Transverse colon (tissue), 4 donors: ENCODE results near the gene AWAT2. TPM values are rescaled to one million over a fixed set of nuclear protein-coding genes. Genes with fewer than 3 reads are reported as not detected.

ENCODE experiments used
- DNase-seq: peaks from one replicate; pipeline ENCODE4 v3.0.0-alpha.2; 2019
- H3K27ac ChIP-seq, 4 donors: fragments of 200-600 bp; sonication (generic); 2 replicates each; pipeline ENCODE4 v1.5.1; 2016 to 2018; ENCODE audit warnings: inconsistent platforms in 4 of 4
- H3K27me3 ChIP-seq: fragments of 200-600 bp; sonication (generic); 2 replicates; pipeline ENCODE4 v1.5.1; 2017; ENCODE audit warnings: inconsistent platforms
- H3K36me3 ChIP-seq, 4 donors: fragments of 200-600 bp; sonication (generic); 2 replicates each; pipeline ENCODE4 v1.5.1; 2017 to 2019; ENCODE audit warnings: inconsistent platforms in 4 of 4
- H3K4me1 ChIP-seq, 4 donors: fragments of 200-600 bp; sonication (generic); 2 replicates each; pipeline ENCODE4 v1.5.1; 2017 to 2020; ENCODE audit warnings: inconsistent platforms in 4 of 4
- H3K4me3 ChIP-seq, 4 donors: fragments of 200-600 bp; sonication (generic); 1 replicate in 1 of 4; 2 replicates in 3 of 4; pipeline versions ENCODE4 v1.5.1 to v1.6.1; 2017 to 2019; ENCODE audit warnings: inconsistent platforms in 4 of 4
- H3K9me3 ChIP-seq, 2 donors: fragments of 200-600 bp; sonication (generic); 2 replicates each; pipeline ENCODE4 v1.5.1; 2017 to 2019; ENCODE audit warnings: inconsistent platforms in 2 of 2
- CTCF ChIP-seq, 5 experiments: fragments of 200-600 bp in 3 of 5; fragments of 450-650 bp in 2 of 5; sonication (generic) in 3 of 5; IDR thresholded peaks; 1 replicate in 2 of 5; 2 replicates in 3 of 5; pipeline ENCODE4 v1.5.1; 2016 to 2017; ENCODE audit warnings: antibody characterized with exemption in 5 of 5, inconsistent platforms in 3 of 5, mild to moderate bottlenecking in 2 of 5, moderate library complexity in 1 of 5
- EP300 ChIP-seq: sonication (generic); formaldehyde crosslinking; IDR thresholded peaks from one replicate; pipeline ENCODE4 v1.6.1; 2017; ENCODE audit warnings: antibody characterized with exemption, low read depth
- POLR2A ChIP-seq: fragments of 450-650 bp; IDR thresholded peaks from one replicate; pipeline ENCODE4 v1.6.1; 2016; ENCODE audit warnings: antibody characterized with exemption, mild to moderate bottlenecking, moderate library complexity
- POLR2AphosphoS5 ChIP-seq, 3 donors: sonication (generic); formaldehyde crosslinking; IDR thresholded peaks; one replicate each; pipeline ENCODE4 v1.6.1; 2016; ENCODE audit warnings: antibody characterized with exemption in 3 of 3
- WGBS, 2 donors: methylation state at CpG; one replicate each; pipeline ENCODE4 v1.1.5; 2018; ENCODE audit warnings: low coverage in 1 of 2; 5-methylcytosine and 5-hydroxymethylcytosine counted together
- in situ Hi-C, 4 donors: fragments of 200-750 bp; cut with MboI; loops; one replicate each; pipeline versions ENCODE4 v1.15.0 to v1.15.1; 2017; ENCODE audit warnings: low sequenced_read_pairs in 3 of 4, low pct_ligation_motif_present in 1 of 4, low pct_unique_long_range_greater_than_20kb in 1 of 4
- intact Hi-C: fragments of 100-400 bp; cut with DNase I; formaldehyde crosslinking; loops from one replicate; pipeline ENCODE4 v1.15.1; 2023; ENCODE audit warnings: low total_unique reads
- total RNA-seq, 4 donors: library from RNA; depleted of rRNA; stranded (reverse); fragments of >200 nt; gene quantifications; one replicate each; pipeline ENCODE4 v1.1.0, GENCODE V29; 2016

Gene AWAT2
- total RNA-seq, 4 donors from 2014 or later, result not detected

- no peaks in the 10 kb centered on the region for H3K9me3 ChIP-seq
- no peak overlapping the region for H3K27ac ChIP-seq
- H3K4me1 ChIP-seq, result no peaks in the 10 kb centered on the region
- no peak overlapping the region for H3K4me3 ChIP-seq
- no peak for DNase-seq
- no peaks in the 10 kb centered on the region for H3K36me3 ChIP-seq
- no peaks in the 10 kb centered on the region for H3K27me3 ChIP-seq
- TF ChIP-seq POLR2A (no peak), POLR2AphosphoS5 (IDR thresholded peaks at IDR 0.05) (no peak), CTCF (IDR thresholded peaks at IDR 0.05) (no peak)
- intact Hi-C loops (no loop called here), in situ Hi-C loops (loop anchor here in 2 of 4 donors (25.0 kb wide), 1 partner anchor 510 kb away; no protein-coding TSS in a partner anchor)
Observed at GRCh38 chrX:70046978-70047377, 2.8 kb downstream of the AWAT2 start.

GRCh38 chrX:70044541-70045245, 5.0 kb downstream of the AWAT2 start:
- no peak overlapping the region for H3K4me3 ChIP-seq
- no peak overlapping the region for H3K27ac ChIP-seq
- TF ChIP-seq EP300 (no peak), POLR2A (no peak), CTCF (IDR thresholded peaks at IDR 0.05) (no peak)
- intact Hi-C loops, result no loop called here
- H3K9me3 ChIP-seq, result no peaks in the 10 kb centered on the region
- H3K36me3 ChIP-seq, result no peaks in the 10 kb centered on the region
- DNase-seq, result no peak
- 58% methylated on average over 4 of the region's 4 CpGs; no CpG with 5 or more reads in 1 of the 2 donors for WGBS, 2 donors
- H3K4me1 ChIP-seq, result no peaks in the 10 kb centered on the region
- in situ Hi-C loops, result loop anchor here in 2 of 4 donors (25.0 kb wide), 1 partner anchor 507 kb away; no protein-coding TSS in a partner anchor
- no peaks in the 10 kb centered on the region for H3K27me3 ChIP-seq

- in situ Hi-C loops, result loop anchor here in 2 of 4 donors (25.0 kb wide), 1 partner anchor 506 kb away; no protein-coding TSS in a partner anchor
- TF ChIP-seq CTCF (IDR thresholded peaks at IDR 0.05), result no peak
- no peak for TF ChIP-seq POLR2A
- TF ChIP-seq POLR2AphosphoS5 (IDR thresholded peaks at IDR 0.05), result no peak
- no peak for TF ChIP-seq EP300
- no peak overlapping the region for H3K27ac ChIP-seq
- no peaks in the 10 kb centered on the region for H3K36me3 ChIP-seq
- H3K4me1 ChIP-seq, result no peaks in the 10 kb centered on the region
- H3K27me3 ChIP-seq, result no peaks in the 10 kb centered on the region
- intact Hi-C loops, result no loop called here
- no peak overlapping the region for H3K4me3 ChIP-seq
- no peak for DNase-seq
- WGBS, 2 donors, result 80% methylated on average over 9 of the region's 9 CpGs; no CpG with 5 or more reads in 1 of the 2 donors
- no peaks in the 10 kb centered on the region for H3K9me3 ChIP-seq
Observed at GRCh38 chrX:70043685-70044084, 6.1 kb downstream of the AWAT2 start.

- WGBS, 2 donors, result 79% methylated on average over 11 of the region's 11 CpGs; no CpG with 5 or more reads in 1 of the 2 donors
- Histone ChIP-seq H3K27ac (no peak overlapping the region), H3K9me3 (no peaks in the 10 kb centered on the region), H3K4me3 (no peak overlapping the region), H3K36me3 (no peaks in the 10 kb centered on the region), H3K27me3 (no peaks in the 10 kb centered on the region), H3K4me1 (no peaks in the 10 kb centered on the region)
- TF ChIP-seq EP300 (no peak), CTCF (IDR thresholded peaks at IDR 0.05) (no peak), POLR2A (no peak), POLR2AphosphoS5 (IDR thresholded peaks at IDR 0.05) (no peak)
- in situ Hi-C loops (loop anchor here in 2 of 4 donors (25.0 kb wide), 1 partner anchor 505 kb away; no protein-coding TSS in a partner anchor), intact Hi-C loops (no loop called here)
- no peak for DNase-seq
Observed at GRCh38 chrX:70042399-70043371, 7.1 kb downstream of the AWAT2 start.
